ENCODE measurements around the gene CHKB.

GRCh38 chr22:50628543-50629134, 46.0 kb upstream of the CHKB start:
- no peak for TF ChIP-seq GATA3 (IDR thresholded peaks at IDR 0.05; ENCODE audit: low read depth, low read length)
- no peak for TF ChIP-seq GATA2 (IDR thresholded peaks at IDR 0.05; ENCODE audit: low read depth, low read length)
